H1 (cell line): ENCODE results near the gene FOXN3. TPM values are rescaled to one million over a fixed set of nuclear protein-coding genes. Genes with fewer than 3 reads are reported as not detected.

ENCODE experiments used
- SAP30 ChIP-seq: fragments of 300-600 bp; sonication (generic); IDR thresholded peaks from 2 replicates; pipeline ENCODE4 v1.7.1; 2012; ENCODE audit warnings: low read length, moderate library complexity, mild to moderate bottlenecking, inconsistent platforms; ENCODE audit not compliant: insufficient read depth, insufficient replicate concordance
- polyA plus RNA-seq, 7 experiments: library from polyadenylated mRNA; depleted of rRNA in 3 of 7; stranded (reverse) in 5 of 7; unstranded in 2 of 7; fragments of >200 nt in 5 of 7; fragments of 200-250 nt in 2 of 7; gene quantifications; 1 replicate in 5 of 7; 2 replicates in 1 of 7; 4 replicates in 1 of 7; pipeline versions ENCODE4 v1.2.1 to v1.2.3, GENCODE V29; 2011 to 2013; ENCODE audit warnings: missing spikeins in 2 of 7, mixed read lengths in 2 of 7
- total RNA-seq: library from RNA; stranded (reverse); fragmentation: NEBNext Ultra II Directional; extraction: Animal tissue kit (Norgen Biotek cat#: 25700); gene quantifications from 2 replicates; pipeline ENCODE4 v1.2.1, GENCODE V29; 2021

FOXN3 gene
- total and polyA plus RNA-seq, 2 of the 8 experiments (the other 6 are each of a cell fraction or from before 2014, with no cell fraction given), result 52.6 to 178 TPM

DNA sequence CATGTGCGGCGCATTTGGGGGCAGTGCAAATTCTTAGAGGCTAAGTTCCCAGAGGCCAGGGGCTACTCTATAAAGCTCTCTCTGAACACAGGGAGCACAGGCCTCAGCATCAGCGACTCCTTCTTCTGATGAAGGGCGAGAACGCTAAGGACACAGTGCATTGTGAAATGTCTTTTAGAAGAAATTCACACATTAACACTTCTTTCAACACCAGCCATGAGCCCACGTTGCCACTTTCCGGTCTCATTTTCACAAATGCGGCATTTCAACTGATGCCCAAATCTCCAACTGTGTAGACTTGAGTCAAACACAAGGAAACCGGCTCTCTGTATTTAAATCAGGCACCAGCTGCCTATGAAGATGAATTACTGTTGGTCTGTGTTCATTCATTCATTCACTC, 162.0 kb downstream of the FOXN3 start (continued):
- no peak for TF ChIP-seq SAP30
